H9 (cell line): ENCODE data around the gene GALR1. TPM values are rescaled to one million over a fixed set of nuclear protein-coding genes. Genes with fewer than 3 reads are reported as not detected.

ENCODE experiments used
- DNase-seq: peaks from one replicate; pipeline ENCODE4 v3.0.0-alpha.2; 2017
- H2AFZ ChIP-seq: one replicate; pipeline ENCODE4 v1.6.1; 2013; ENCODE audit warnings: mild to moderate bottlenecking, low read length, control low read depth, moderate library complexity
- H2AK5ac ChIP-seq: 2 replicates; pipeline ENCODE4 v1.6.1; 2013; ENCODE audit warnings: low read length, control low read depth, mixed read lengths; ENCODE audit not compliant: insufficient read length
- H2BK120ac ChIP-seq: one replicate; pipeline ENCODE4 v1.6.1; 2013; ENCODE audit warnings: low read depth, mild to moderate bottlenecking, low read length, control low read depth, inconsistent platforms; ENCODE audit not compliant: poor library complexity, severe bottlenecking
- H2BK12ac ChIP-seq: 2 replicates; pipeline ENCODE4 v1.6.1; 2013; ENCODE audit warnings: low read length, control low read depth, mixed read lengths, low read depth; ENCODE audit not compliant: insufficient read length
- H2BK15ac ChIP-seq: 2 replicates; pipeline ENCODE4 v1.6.1; 2013; ENCODE audit warnings: low read depth, low read length, control low read depth
- H2BK20ac ChIP-seq: one replicate; pipeline ENCODE4 v1.6.1; 2013; ENCODE audit warnings: low read depth, mild to moderate bottlenecking, low read length, control low read depth, inconsistent platforms; ENCODE audit not compliant: poor library complexity, severe bottlenecking
- H2BK5ac ChIP-seq: 2 replicates; pipeline ENCODE4 v1.6.1; 2013; ENCODE audit warnings: low read length, control low read depth, mixed read lengths; ENCODE audit not compliant: insufficient read length
- H3K14ac ChIP-seq: 2 replicates; pipeline ENCODE4 v1.6.1; 2013; ENCODE audit warnings: low read length, control low read depth; ENCODE audit not compliant: insufficient read depth
- H3K18ac ChIP-seq: 2 replicates; pipeline ENCODE4 v1.6.1; 2013; ENCODE audit warnings: low read depth, mild to moderate bottlenecking, mixed read lengths, low read length, control low read depth; ENCODE audit not compliant: insufficient read length
- H3K23ac ChIP-seq: 2 replicates; pipeline ENCODE4 v1.6.1; 2013; ENCODE audit warnings: low read length, control low read depth, mixed read lengths, low read depth; ENCODE audit not compliant: insufficient read length
- H3K23me2 ChIP-seq: 2 replicates; pipeline ENCODE4 v1.6.1; 2013; ENCODE audit warnings: low read depth, mild to moderate bottlenecking, mixed read lengths, low read length, control low read depth; ENCODE audit not compliant: insufficient read length, poor library complexity, severe bottlenecking
- H3K27ac ChIP-seq: 2 replicates; pipeline ENCODE4 v1.5.1; 2013; ENCODE audit warnings: low read length, control low read depth, mixed read lengths, low read depth; ENCODE audit not compliant: insufficient read length
- H3K27me3 ChIP-seq: 2 replicates; pipeline ENCODE4 v1.6.1; 2013; ENCODE audit warnings: low read length, control low read depth, inconsistent platforms; ENCODE audit not compliant: insufficient read depth
- H3K4ac ChIP-seq: 2 replicates; pipeline ENCODE4 v1.6.1; 2013; ENCODE audit warnings: low read depth, mild to moderate bottlenecking, control low read depth, inconsistent platforms, low read length, moderate library complexity
- H3K4me1 ChIP-seq: 2 replicates; pipeline ENCODE4 v1.6.1; 2013; ENCODE audit warnings: low read length, control low read depth, inconsistent platforms; ENCODE audit not compliant: insufficient read depth
- H3K4me2 ChIP-seq: 2 replicates; pipeline ENCODE4 v1.6.1; 2013; ENCODE audit warnings: low read length, control low read depth, mixed read lengths; ENCODE audit not compliant: insufficient read length, insufficient read depth
- H3K56ac ChIP-seq: 2 replicates; pipeline ENCODE4 v1.6.1; 2013; ENCODE audit warnings: low read depth, mild to moderate bottlenecking, mixed read lengths, low read length, control low read depth; ENCODE audit not compliant: insufficient read length
- H3K79me1 ChIP-seq: 2 replicates; pipeline ENCODE4 v1.6.1; 2013; ENCODE audit warnings: low read depth, mild to moderate bottlenecking, moderate library complexity, low read length, control low read depth, inconsistent platforms; ENCODE audit not compliant: insufficient read depth, poor library complexity, severe bottlenecking
- H3K79me2 ChIP-seq: 2 replicates; pipeline ENCODE4 v1.6.1; 2013; ENCODE audit warnings: low read length, control low read depth, inconsistent platforms; ENCODE audit not compliant: insufficient read depth
- H3K9ac ChIP-seq: 2 replicates; pipeline ENCODE4 v1.6.1; 2013; ENCODE audit warnings: low read length, control low read depth, mixed read lengths; ENCODE audit not compliant: insufficient read length; ENCODE audit errors: extremely low read depth
- H3K9me3 ChIP-seq: one replicate; pipeline ENCODE4 v1.6.1; 2013; ENCODE audit warnings: low read depth, low read length, inconsistent platforms; ENCODE audit not compliant: control insufficient read depth
- H3T11ph ChIP-seq: one replicate; pipeline ENCODE4 v1.6.1; 2013; ENCODE audit warnings: mild to moderate bottlenecking, low read length, control low read depth, inconsistent platforms
- H4K20me1 ChIP-seq: one replicate; pipeline ENCODE4 v1.6.1; 2013; ENCODE audit not compliant: control insufficient read depth, insufficient read length, insufficient read depth
- H4K5ac ChIP-seq: 2 replicates; pipeline ENCODE4 v1.6.1; 2013; ENCODE audit warnings: low read depth, mild to moderate bottlenecking, mixed read lengths, low read length, control low read depth; ENCODE audit not compliant: insufficient read length
- H4K8ac ChIP-seq: replicated peaks from 2 replicates; pipeline ENCODE4 v1.6.1; 2013; ENCODE audit warnings: low read length, control low read depth, mixed read lengths, low read depth; ENCODE audit not compliant: insufficient read length
- H4K91ac ChIP-seq: 2 replicates; pipeline ENCODE4 v1.6.1; 2013; ENCODE audit warnings: low read depth, mild to moderate bottlenecking, moderate library complexity, mixed read lengths, low read length, control low read depth; ENCODE audit not compliant: insufficient read length
- H3K27ac Mint-ChIP-seq, 3 experiments: 2 replicates in 2 of 3; 3 replicates in 1 of 3; pipeline ENCODE4 v1.8.0; 2020 to 2021; ENCODE audit warnings: mixed read lengths in 3 of 3, mild to moderate bottlenecking in 1 of 3, moderate library complexity in 1 of 3
- H3K27me3 Mint-ChIP-seq: 2 replicates; pipeline ENCODE4 v1.8.0; 2021; ENCODE audit warnings: low read depth, mild to moderate bottlenecking, moderate library complexity, mixed read lengths
- H3K36me3 Mint-ChIP-seq, 3 experiments: 2 replicates in 2 of 3; 3 replicates in 1 of 3; pipeline ENCODE4 v1.8.0; 2020 to 2021; ENCODE audit warnings: low read depth in 3 of 3, mixed read lengths in 3 of 3; ENCODE audit not compliant: insufficient read depth in 1 of 3
- H3K4me1 Mint-ChIP-seq, 2 experiments: 2 replicates each; pipeline ENCODE4 v1.8.0; 2020; ENCODE audit warnings: mixed read lengths in 2 of 2
- H3K4me3 Mint-ChIP-seq, 2 experiments: 2 replicates in 1 of 2; 3 replicates in 1 of 2; pipeline ENCODE4 v1.8.0; 2020 to 2021; ENCODE audit warnings: mild to moderate bottlenecking in 2 of 2, mixed read lengths in 2 of 2, moderate library complexity in 1 of 2
- H3K9me3 Mint-ChIP-seq, 2 experiments: 2 replicates in 1 of 2; 3 replicates in 1 of 2; pipeline ENCODE4 v1.8.0; 2020; ENCODE audit warnings: mild to moderate bottlenecking in 2 of 2, mixed read lengths in 2 of 2, moderate library complexity in 1 of 2
- WGBS: extraction: QIAGEN DNeasy Blood & Tissue Kit; methylation state at CpG from one replicate; pipeline ENCODE4 v1.1.7; 2013; ENCODE audit warnings: missing lambda C conversion rate, low lambda C conversion rate, mixed read lengths; ENCODE audit not compliant: insufficient read length; ENCODE audit errors: extremely low coverage; 5-methylcytosine and 5-hydroxymethylcytosine counted together
- total RNA-seq: library from RNA; stranded (reverse); gene quantifications from 2 replicates; pipeline ENCODE4 v1.2.1, GENCODE V29; 2021
- TF ChIP-seq, protein P1 (sequence below): fragments of 200-600 bp; sonication (generic); conservative IDR thresholded peaks from 3 replicates; pipeline ENCODE4 v1.8.0; 2021; ENCODE audit warnings: antibody characterized with exemption, mild to moderate bottlenecking

GALR1 gene
- total RNA-seq, 1 experiment from 2014 or later, result 0.07 TPM

DNA sequence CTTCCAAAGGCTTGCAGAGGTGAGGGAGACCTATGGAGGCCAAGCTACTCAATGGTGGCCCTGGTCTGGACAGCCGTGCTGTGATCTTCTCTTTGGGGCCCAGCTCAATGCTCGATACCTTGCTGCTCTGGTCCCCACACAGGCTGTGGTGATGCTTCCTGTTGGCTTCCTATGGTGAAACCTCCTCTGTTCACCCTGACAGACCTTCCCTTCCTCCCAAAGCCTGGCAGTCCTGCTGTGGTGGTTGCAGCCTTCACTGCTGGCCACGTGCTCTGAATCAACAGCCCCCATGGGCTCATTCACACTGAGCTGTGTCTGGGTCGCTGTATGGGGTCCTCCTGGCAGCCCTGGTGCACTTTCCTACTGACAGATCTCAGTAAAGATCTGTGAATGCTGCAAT, 31.0 kb upstream of the GALR1 start:
- no peak overlapping the region for H2AK5ac ChIP-seq
- H3K79me1 ChIP-seq, result no peaks in the 10 kb centered on the region
- H2BK12ac ChIP-seq, result no peak overlapping the region
- no peak overlapping the region for H3K56ac ChIP-seq
- H4K91ac ChIP-seq, result no peak overlapping the region
- no peak overlapping the region for H3K23ac ChIP-seq
- TF ChIP-seq, protein P1, sequence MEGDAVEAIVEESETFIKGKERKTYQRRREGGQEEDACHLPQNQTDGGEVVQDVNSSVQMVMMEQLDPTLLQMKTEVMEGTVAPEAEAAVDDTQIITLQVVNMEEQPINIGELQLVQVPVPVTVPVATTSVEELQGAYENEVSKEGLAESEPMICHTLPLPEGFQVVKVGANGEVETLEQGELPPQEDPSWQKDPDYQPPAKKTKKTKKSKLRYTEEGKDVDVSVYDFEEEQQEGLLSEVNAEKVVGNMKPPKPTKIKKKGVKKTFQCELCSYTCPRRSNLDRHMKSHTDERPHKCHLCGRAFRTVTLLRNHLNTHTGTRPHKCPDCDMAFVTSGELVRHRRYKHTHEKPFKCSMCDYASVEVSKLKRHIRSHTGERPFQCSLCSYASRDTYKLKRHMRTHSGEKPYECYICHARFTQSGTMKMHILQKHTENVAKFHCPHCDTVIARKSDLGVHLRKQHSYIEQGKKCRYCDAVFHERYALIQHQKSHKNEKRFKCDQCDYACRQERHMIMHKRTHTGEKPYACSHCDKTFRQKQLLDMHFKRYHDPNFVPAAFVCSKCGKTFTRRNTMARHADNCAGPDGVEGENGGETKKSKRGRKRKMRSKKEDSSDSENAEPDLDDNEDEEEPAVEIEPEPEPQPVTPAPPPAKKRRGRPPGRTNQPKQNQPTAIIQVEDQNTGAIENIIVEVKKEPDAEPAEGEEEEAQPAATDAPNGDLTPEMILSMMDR, result no peak
- H3K4me1 Mint-ChIP-seq, result peaks cover 5% of the 10 kb centered on the region in 2 experiments
- WGBS, result no CpG with 5 or more reads among the region's 4 CpGs
- no peak overlapping the region for H3K18ac ChIP-seq
- H4K5ac ChIP-seq, result no peak overlapping the region
- H3K27me3 Mint-ChIP-seq, result no peaks in the 10 kb centered on the region
- H4K8ac ChIP-seq, result no peak overlapping the region
- no peak overlapping the region for H3K4me3 Mint-ChIP-seq
- H3K4me1 ChIP-seq, result no peaks in the 10 kb centered on the region
- no peaks in the 10 kb centered on the region for H3K9me3 Mint-ChIP-seq
- H3T11ph ChIP-seq, result no peak overlapping the region
- no peak overlapping the region for H3K27ac ChIP-seq
- no peak overlapping the region for H2BK15ac ChIP-seq
- no peak overlapping the region for H2AFZ ChIP-seq
- no peaks in the 10 kb centered on the region for H3K23me2 ChIP-seq
- no peak overlapping the region for H3K4ac ChIP-seq
- H3K9ac ChIP-seq, result no peak overlapping the region
- H3K36me3 Mint-ChIP-seq, result no peaks in the 10 kb centered on the region; a peak in 1 of 7 replicates
- DNase-seq, result no peak
- no peak overlapping the region for H3K27ac Mint-ChIP-seq
- H2BK120ac ChIP-seq, result no peak overlapping the region
- no peaks in the 10 kb centered on the region for H3K27me3 ChIP-seq
- H3K14ac ChIP-seq, result no peak overlapping the region
- no peaks in the 10 kb centered on the region for H3K79me2 ChIP-seq
- H3K9me3 ChIP-seq, result no peaks in the 10 kb centered on the region
- no peak overlapping the region for H3K4me2 ChIP-seq
- H2BK20ac ChIP-seq, result no peak overlapping the region
- H2BK5ac ChIP-seq, result no peak overlapping the region
- no peaks in the 10 kb centered on the region for H4K20me1 ChIP-seq
